ENCODE results near the gene GRK5.
A peak's percentile ranks its signal among the peaks of the same experiment; 100 is the strongest.
"Not testable (repeated sequence)": the region's sequence is repeated elsewhere in the genome, so short reads cannot be mapped to it uniquely, and the experiment has no call there.

Gene GRK5

GRCh38 chr10:119207366-119207666 lies at the start of gene GRK5:
GRK5 (plus strand) TSS chr10:119207571; CDS start chr10:119207918, 347 bp downstream.
- peak; percentile 94 to 96 for DNase-seq (ENCODE audit: low read depth in 2 of 2)

- DNase-seq (ENCODE audit: low read depth in 2 of 2): no peak
Measured at GRCh38 chr10:119159332-119159731, 48.0 kb upstream of the GRK5 start.

- no peak for DNase-seq (ENCODE audit: low read depth in 2 of 2)
Measured at GRCh38 chr10:119161680-119162451, 45.5 kb upstream of the GRK5 start.

GRCh38 chr10:119162452-119163092 lies 44.8 kb upstream of the GRK5 start:
- no peak for DNase-seq (ENCODE audit: low read depth in 2 of 2)

GRCh38 chr10:119165171-119166117 lies 41.9 kb upstream of the GRK5 start, which contains the start of gene SFXN4:
SFXN4 (minus strand) TSS chr10:119165714; CDS start chr10:119165647, 67 bp downstream.
- DNase-seq (ENCODE audit: low read depth in 2 of 2): no peak

- DNase-seq (ENCODE audit: low read depth in 2 of 2): no peak
Measured at GRCh38 chr10:119166118-119166500, 41.3 kb upstream of the GRK5 start.

GRCh38 chr10:119166564-119166963 lies 40.8 kb upstream of the GRK5 start:
- DNase-seq (ENCODE audit: low read depth in 2 of 2): no peak

GRCh38 chr10:119167041-119167440 lies 40.3 kb upstream of the GRK5 start:
- no peak for DNase-seq (ENCODE audit: low read depth in 2 of 2)

GRCh38 chr10:119174109-119174508 lies 33.3 kb upstream of the GRK5 start:
- DNase-seq (ENCODE audit: low read depth in 2 of 2): no peak

- DNase-seq (ENCODE audit: low read depth in 2 of 2): no peak
Measured at GRCh38 chr10:119176166-119176565, 31.2 kb upstream of the GRK5 start.

GRCh38 chr10:119177708-119178371 lies 29.5 kb upstream of the GRK5 start:
- no peak for DNase-seq (ENCODE audit: low read depth in 2 of 2)

- peak; percentile 71 to 77 for DNase-seq (ENCODE audit: low read depth in 2 of 2)
Measured at GRCh38 chr10:119178372-119179119, 28.8 kb upstream of the GRK5 start, which contains the start of gene PRDX3. PRDX3 (minus strand) TSS chr10:119178812; CDS start chr10:119178790, 22 bp downstream.

- DNase-seq (ENCODE audit: low read depth in 2 of 2): not testable (repeated sequence)
Measured at GRCh38 chr10:119180850-119181400, 26.4 kb upstream of the GRK5 start.

- no peak for DNase-seq (ENCODE audit: low read depth in 2 of 2)
Measured at GRCh38 chr10:119183664-119184412, 23.5 kb upstream of the GRK5 start.

GRCh38 chr10:119189811-119190282 lies 17.5 kb upstream of the GRK5 start:
- DNase-seq (ENCODE audit: low read depth in 2 of 2): no peak

- DNase-seq (ENCODE audit: low read depth in 2 of 2): peak; percentile 88 to 91
Measured at GRCh38 chr10:119190353-119190752, 17.0 kb upstream of the GRK5 start.

GRCh38 chr10:119190954-119191785 lies 16.2 kb upstream of the GRK5 start:
- no peak for DNase-seq (ENCODE audit: low read depth in 2 of 2)

GRCh38 chr10:119191881-119192280 lies 15.5 kb upstream of the GRK5 start:
- no peak for DNase-seq (ENCODE audit: low read depth in 2 of 2)

- no peak for DNase-seq (ENCODE audit: low read depth in 2 of 2)
Measured at GRCh38 chr10:119197921-119198320, 9.4 kb upstream of the GRK5 start.

All from fibroblast of skin of left biceps (primary cell).